ENCODE results near the gene TMEM80.

The TMEM80 gene

GRCh38 chr11:720642-721246 is 25.1 kb downstream of the TMEM80 start:
- H3K4me3 Mint-ChIP-seq: peak overlapping the region; percentile 29 to 75

DNA sequence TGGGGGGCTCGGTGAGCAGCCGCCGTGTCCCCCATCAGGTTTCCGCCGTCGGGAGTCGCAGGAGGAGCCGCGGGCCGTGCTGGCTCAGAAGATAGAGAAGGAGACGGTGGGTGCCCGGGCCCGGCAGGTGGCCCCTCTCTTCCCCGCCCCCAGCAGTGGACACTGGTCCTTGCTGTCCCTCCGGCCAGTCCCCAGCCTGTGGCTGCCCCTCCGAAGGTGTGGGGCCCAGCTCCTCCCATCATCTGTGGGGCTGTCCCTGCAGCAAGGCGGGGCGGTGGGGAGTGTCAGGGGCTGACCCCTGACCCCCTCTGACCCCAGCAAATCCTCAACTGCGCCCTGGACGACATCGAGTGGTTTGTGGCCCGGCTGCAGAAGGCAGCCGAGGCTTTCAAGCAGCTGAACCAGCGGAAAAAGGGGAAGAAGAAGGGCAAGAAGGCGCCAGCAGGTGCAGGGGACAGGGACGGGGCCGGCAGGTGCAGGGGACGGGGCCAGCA is 25.7 kb downstream of the TMEM80 start:
- peaks cover 45% of the 10 kb centered on the region for H3K4me1 Mint-ChIP-seq
- H3K4me3 Mint-ChIP-seq: peak overlapping the region; percentile 26 to 75
- peaks cover 60% of the 10 kb centered on the region for H3K27me3 Mint-ChIP-seq
- ATAC-seq: no peak
- no peaks in the 10 kb centered on the region for H3K9me3 Mint-ChIP-seq
- no peak for DNase-seq
- H3K27ac Mint-ChIP-seq: no peak overlapping the region

More at GRCh38 chr11:720642-721246, 25.1 kb downstream of the TMEM80 start:
- Mint-ChIP-seq H3K9me3 (no peaks in the 10 kb centered on the region), H3K4me1 (peaks cover 45% of the 10 kb centered on the region), H3K27me3 (peaks cover 60% of the 10 kb centered on the region), H3K27ac (no peak overlapping the region)
- peak; percentile 61 for ATAC-seq
- peak in 1 of 2 donors; percentile 70 for DNase-seq

- DNase-seq: peak; percentile 48 to 57
- peak overlapping the region; percentile 35 to 75 for H3K4me3 Mint-ChIP-seq
Measured at GRCh38 chr11:721741-722345, 26.2 kb downstream of the TMEM80 start.

DNA sequence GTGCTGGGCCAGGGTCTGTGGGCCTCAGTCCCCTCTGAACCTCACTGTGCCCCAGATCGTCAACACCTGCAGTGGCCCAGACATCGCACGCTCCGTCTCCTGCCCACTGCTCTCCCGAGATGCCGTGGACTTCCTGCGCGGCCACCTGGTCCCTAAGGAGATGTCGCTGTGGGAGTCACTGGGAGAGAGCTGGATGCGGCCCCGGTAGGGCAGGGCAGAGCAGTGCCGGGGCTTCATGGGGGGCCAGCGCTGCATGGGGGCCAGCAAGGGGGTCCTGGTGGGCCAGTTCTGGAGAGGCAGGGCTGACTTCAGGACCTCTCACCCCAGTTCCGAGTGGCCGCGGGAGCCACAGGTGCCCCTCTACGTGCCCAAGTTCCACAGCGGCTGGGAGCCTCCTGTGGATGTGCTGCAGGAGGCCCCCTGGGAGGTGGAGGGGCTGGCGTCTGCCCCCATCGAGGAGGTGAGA is 26.8 kb downstream of the TMEM80 start:
- no peak for ATAC-seq
- Mint-ChIP-seq H3K9me3 (no peaks in the 10 kb centered on the region), H3K4me1 (peaks cover 55% of the 10 kb centered on the region), H3K27me3 (peaks cover 60% of the 10 kb centered on the region), H3K4me3 (peak overlapping the region; percentile 19 to 75), H3K27ac (no peak overlapping the region)
- DNase-seq: no peak

More at GRCh38 chr11:721741-722345, 26.2 kb downstream of the TMEM80 start:
- H3K27me3 Mint-ChIP-seq: peaks cover 60% of the 10 kb centered on the region
- peaks cover 49% of the 10 kb centered on the region for H3K4me1 Mint-ChIP-seq
- no peaks in the 10 kb centered on the region for H3K9me3 Mint-ChIP-seq
- no peak overlapping the region for H3K27ac Mint-ChIP-seq
- peak; percentile 32 for ATAC-seq

- H3K9me3 Mint-ChIP-seq: no peaks in the 10 kb centered on the region
- peak in 1 of 2 donors; percentile 55 for DNase-seq
- H3K4me3 Mint-ChIP-seq: peak overlapping the region; percentile 67 to 81
- ATAC-seq: peak; percentile 45
- H3K4me1 Mint-ChIP-seq: peaks cover 62% of the 10 kb centered on the region
- no peak overlapping the region for H3K27ac Mint-ChIP-seq
- peaks cover 60% of the 10 kb centered on the region for H3K27me3 Mint-ChIP-seq
Measured at GRCh38 chr11:723120-723883, 27.7 kb downstream of the TMEM80 start.

DNA sequence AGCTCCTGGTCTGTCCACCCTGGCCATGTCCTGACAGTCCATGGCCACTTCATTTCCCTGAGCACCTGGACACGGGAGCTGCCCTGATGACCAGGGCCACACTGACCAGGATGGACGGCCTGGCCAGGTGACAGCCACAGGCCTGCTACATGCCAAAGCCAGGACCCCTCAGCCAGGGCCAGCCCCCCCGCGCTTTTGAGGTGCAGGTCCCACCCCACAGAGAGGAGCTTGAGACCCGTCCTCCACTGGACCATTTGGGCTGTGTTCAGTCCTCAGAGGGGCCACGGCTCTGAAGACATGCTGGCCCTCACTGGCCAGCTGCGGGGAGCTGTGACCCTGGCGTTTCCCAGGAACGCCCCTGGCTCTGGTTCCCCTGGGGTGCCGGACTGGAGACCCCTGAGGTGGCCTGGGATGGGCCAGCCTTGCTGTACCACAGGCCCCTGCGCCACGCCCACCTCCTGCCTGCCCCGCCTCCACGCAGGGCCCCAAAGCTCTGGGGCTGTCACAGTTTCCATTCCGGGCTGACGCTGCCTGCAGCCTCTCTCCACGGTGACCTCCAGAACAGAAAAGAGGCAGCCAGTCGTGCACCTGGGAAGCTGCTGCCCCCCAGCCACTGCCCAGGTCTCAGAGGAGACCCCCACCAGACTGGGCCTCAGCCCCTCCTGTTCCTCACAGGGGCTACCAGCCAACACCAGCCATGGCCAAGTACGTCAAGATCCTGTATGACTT is 28.6 kb downstream of the TMEM80 start:
- H3K4me3 Mint-ChIP-seq: peak overlapping the region in 1 of 2 donors; percentile 1
- no peak for ATAC-seq
- H3K4me1 Mint-ChIP-seq: peaks cover 62% of the 10 kb centered on the region
- no peaks in the 10 kb centered on the region for H3K9me3 Mint-ChIP-seq
- DNase-seq: no peak
- no peak overlapping the region for H3K27ac Mint-ChIP-seq
- peaks cover 56% of the 10 kb centered on the region for H3K27me3 Mint-ChIP-seq

DNA sequence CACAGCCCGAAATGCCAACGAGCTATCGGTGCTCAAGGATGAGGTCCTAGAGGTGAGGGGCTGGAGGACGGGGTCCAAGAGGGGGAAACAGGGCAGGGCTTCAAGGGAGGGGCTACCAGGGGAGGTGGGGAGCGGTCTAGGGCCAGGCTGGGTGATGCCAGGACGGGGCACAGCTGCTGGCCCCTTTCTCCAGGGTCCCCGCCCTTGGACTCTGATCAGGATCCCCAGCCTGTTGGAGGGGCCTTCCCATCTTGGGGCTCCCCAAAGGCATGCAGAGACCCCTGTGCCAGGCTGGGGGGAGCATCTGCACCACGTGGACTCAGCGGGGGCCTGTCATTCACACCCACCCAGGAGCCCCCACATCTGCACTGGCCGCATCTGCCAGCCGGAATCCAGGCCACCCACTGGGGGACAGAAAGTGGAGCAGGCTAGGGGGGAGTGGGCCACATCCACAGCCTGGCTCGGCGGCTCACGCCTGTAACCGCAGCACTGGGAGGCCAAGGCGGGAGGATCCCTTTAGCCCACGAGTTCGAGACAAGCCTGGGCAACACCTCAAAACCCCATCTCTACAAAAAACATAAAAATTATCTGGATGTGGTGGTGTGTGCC is 29.3 kb downstream of the TMEM80 start:
- Mint-ChIP-seq H3K27ac (peak overlapping the region in 1 of 2 donors; percentile 84), H3K9me3 (no peaks in the 10 kb centered on the region), H3K4me3 (peak overlapping the region; percentile 69 to 92), H3K4me1 (peaks cover 62% of the 10 kb centered on the region), H3K27me3 (peaks cover 49% of the 10 kb centered on the region)
- no peak for DNase-seq
- ATAC-seq: no peak

DNA sequence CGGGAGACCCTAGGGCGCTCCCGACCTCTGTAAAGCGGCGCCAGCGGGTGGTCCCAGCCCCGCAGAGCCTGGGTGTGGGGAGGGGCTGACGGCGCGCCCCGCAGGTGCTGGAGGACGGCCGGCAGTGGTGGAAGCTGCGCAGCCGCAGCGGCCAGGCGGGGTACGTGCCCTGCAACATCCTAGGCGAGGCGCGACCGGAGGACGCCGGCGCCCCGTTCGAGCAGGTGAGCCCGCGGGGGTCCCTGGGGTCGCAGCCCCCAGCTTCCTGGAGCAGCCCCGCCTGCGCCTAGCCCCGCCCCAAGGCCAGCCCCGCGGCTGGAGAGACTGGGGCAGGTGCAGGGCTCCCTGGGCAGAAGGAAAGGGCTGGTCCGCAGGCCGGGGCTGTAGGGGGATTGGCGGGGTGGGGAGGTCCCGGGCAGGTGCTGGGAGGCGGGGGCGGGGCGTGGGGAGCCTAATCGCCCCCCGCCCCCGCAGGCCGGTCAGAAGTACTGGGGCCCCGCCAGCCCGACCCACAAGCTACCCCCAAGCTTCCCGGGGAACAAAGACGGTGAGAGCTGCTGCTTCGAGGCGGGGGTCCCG is 30.1 kb downstream of the TMEM80 start:
- DNase-seq (no peak), ATAC-seq (peak; percentile 18)
- Mint-ChIP-seq H3K27ac (no peak overlapping the region), H3K4me1 (peaks cover 62% of the 10 kb centered on the region), H3K4me3 (peak overlapping the region; percentile 69 to 92), H3K27me3 (peaks cover 41% of the 10 kb centered on the region), H3K9me3 (no peaks in the 10 kb centered on the region)

DNA sequence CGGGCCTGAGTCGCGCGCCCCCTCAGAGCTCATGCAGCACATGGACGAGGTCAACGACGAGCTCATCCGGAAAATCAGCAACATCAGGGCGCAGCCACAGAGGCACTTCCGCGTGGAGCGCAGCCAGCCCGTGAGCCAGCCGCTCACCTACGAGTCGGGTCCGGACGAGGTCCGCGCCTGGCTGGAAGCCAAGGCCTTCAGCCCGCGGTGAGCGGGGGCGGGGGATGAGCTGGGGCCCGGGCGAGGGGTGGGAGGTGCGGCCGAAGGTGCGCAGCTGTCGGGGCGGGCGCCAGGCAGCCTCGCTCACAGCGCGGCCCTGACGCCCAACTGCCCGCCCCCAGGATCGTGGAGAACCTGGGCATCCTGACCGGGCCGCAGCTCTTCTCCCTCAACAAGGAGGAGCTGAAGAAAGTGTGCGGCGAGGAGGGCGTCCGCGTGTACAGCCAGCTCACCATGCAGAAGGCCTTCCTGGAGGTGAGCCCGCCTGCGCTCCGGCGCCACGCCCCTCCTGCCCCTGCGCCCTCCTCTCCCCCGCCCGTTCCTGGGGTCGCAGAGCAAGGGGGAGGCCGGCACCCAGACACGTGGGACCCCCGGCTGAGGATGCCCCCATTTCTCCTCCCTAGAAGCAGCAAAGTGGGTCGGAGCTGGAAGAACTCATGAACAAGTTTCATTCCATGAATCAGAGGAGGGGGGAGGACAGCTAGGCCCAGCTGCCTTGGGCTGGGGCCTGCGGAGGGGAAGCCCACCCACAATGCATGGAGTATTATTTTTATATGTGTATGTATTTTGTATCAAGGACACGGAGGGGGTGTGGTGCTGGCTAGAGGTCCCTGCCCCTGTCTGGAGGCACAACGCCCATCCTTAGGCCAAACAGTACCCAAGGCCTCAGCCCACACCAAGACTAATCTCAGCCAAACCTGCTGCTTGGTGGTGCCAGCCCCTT is 30.9 kb downstream of the TMEM80 start:
- Mint-ChIP-seq H3K27me3 (peaks cover 33% of the 10 kb centered on the region), H3K4me1 (peaks cover 55% of the 10 kb centered on the region), H3K4me3 (peak overlapping the region; percentile 54 to 92), H3K9me3 (no peaks in the 10 kb centered on the region), H3K27ac (no peak overlapping the region)
- peak; percentile 55 for ATAC-seq
- peak in 1 of 2 donors; percentile 61 for DNase-seq

DNA sequence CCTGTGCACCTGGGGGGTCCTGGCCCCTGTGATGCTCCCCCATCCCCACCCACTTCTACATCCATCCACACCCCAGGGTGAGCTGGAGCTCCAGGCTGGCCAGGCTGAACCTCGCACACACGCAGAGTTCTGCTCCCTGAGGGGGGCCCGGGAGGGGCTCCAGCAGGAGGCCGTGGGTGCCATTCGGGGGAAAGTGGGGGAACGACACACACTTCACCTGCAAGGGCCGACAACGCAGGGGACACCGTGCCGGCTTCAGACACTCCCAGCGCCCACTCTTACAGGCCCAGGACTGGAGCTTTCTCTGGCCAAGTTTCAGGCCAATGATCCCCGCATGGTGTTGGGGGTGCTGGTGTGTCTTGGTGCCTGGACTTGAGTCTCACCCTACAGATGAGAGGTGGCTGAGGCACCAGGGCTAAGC is 31.7 kb downstream of the TMEM80 start:
- Mint-ChIP-seq H3K4me3 (peak overlapping the region in 1 of 2 donors; percentile 92), H3K9me3 (no peaks in the 10 kb centered on the region), H3K27me3 (peaks cover 25% of the 10 kb centered on the region), H3K4me1 (peaks cover 47% of the 10 kb centered on the region), H3K27ac (no peak overlapping the region)
- ATAC-seq (no peak), DNase-seq (no peak)

DNA sequence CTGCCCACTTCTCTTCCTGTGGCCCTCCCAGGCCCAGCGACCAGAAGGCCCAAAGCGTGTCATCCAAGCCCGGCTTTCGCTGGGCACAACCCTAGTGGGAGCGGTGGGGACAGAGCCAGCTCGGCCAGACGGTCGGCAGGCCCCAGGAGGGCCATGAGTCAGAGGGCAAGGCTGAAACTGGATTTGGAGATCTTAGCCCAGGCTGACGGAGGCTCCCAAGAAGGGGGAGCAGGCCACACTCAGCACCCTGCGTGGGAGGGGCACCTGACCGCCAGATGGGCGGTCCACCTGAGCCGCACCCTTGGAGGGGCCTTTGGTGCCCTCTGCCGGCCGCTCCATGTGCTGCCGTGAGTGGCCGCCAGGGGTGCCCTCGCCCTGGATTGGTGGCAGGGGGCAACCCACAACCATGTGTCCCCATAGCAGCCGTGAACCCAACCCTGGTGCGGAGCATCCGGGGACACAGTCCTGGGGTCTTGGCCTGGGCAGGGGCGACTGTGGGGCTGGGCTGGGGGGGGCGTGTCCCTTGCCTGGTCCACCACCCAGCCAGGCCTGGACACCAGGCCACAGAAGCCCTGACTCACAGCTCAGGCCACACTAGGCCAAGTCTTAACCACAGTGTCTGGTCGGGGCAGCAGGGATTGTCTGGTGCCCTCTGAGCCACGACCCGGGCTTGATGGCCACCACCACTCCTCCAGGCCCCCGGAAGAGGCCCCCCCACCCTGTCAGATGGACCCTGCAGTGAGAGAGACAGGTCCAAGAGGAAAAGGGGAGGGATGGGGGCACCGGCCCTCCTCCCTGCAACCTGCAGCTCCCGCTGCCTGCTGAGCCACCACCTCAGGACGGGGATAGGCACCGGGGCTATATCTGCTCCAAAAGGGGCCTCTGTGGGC is 32.5 kb downstream of the TMEM80 start:
- peaks cover 17% of the 10 kb centered on the region for H3K27me3 Mint-ChIP-seq
- H3K9me3 Mint-ChIP-seq: no peaks in the 10 kb centered on the region
- H3K27ac Mint-ChIP-seq: no peak overlapping the region
- peaks cover 42% of the 10 kb centered on the region for H3K4me1 Mint-ChIP-seq
- peak; percentile 81 for ATAC-seq
- H3K4me3 Mint-ChIP-seq: no peak overlapping the region
- peak; percentile 85 to 86 for DNase-seq

DNA sequence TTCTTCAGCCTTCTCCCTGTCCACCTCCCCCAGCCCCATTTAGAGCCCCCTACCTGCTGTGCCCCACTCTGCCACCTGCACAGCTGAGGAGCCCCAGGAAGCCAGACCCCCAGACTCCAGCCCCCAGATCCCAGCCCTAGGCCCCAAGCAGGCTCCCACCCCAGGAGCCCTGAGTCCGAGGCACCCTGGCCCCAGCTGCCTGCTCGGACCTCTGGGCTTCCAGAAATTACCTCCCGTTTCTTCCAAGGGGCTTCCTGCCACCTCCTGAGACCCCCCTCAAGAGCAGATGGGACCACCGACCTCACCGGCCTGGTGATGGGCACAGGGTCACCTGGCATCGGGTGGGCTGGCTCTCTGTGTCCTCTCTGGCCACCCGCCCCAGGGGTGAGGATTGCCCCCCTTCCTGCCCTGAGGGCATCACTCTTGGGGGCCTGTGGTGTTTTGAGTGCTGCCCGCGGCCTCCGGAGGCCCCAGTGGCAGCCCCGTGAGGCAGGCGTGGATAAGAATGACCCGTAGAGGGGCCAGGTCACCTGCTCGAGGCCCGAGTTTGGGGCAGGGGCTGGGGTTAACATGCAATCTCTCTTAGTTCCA is 33.4 kb downstream of the TMEM80 start:
- Mint-ChIP-seq H3K4me1 (peaks cover 33% of the 10 kb centered on the region), H3K9me3 (no peaks in the 10 kb centered on the region), H3K27me3 (peaks cover 14% of the 10 kb centered on the region), H3K4me3 (no peak overlapping the region), H3K27ac (no peak overlapping the region)
- ATAC-seq: no peak
- DNase-seq: no peak

Data from stimulated activated naive CD8-positive, alpha-beta T cell treated with anti-CD3 and anti-CD28 coated beads, Interleukin-15, amount 100 ng/mL, for 72 hours (primary cell).